ENCODE results near the gene PTPRR.

The PTPRR gene

DNA sequence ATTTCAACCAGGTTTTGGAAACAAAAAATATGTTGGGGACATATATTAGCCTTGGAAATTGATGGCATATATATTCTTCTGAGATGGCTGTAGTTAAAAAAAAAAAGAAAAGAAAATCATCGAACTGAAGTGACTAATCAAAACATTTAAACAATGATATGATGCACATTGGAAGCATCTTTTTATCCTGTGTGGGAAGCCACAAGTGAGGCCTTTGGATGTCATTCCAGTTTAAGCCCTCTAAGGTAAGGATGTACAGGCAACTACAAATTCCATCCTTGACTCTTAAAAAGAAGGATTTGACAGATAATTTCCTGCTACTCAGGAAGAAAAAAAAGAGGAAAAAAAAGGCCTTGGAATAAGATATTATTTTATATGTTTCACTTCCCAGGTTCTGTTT lies 273.7 kb downstream of the PTPRR start:
- Histone ChIP-seq H3K79me2 (ENCODE audit: insufficient read depth, low read length) (no peaks in the 10 kb centered on the region), H3K36me3 (ENCODE audit: insufficient read depth, low read length) (no peaks in the 10 kb centered on the region), H3F3A (ENCODE audit: low read depth) (no peaks in the 10 kb centered on the region), H3K27me3 (ENCODE audit: insufficient read depth, low read length, poor library complexity, severe bottlenecking) (no peaks in the 10 kb centered on the region), H3K9me3 (ENCODE audit: insufficient read depth, low read depth, low read length) (no peaks in the 10 kb centered on the region), H4K20me1 (ENCODE audit: insufficient read depth, low read length, poor library complexity, severe bottlenecking) (no peaks in the 10 kb centered on the region), H3K9me2 (replicated peaks; ENCODE audit: low read depth, low read length) (no peaks in the 10 kb centered on the region), H3K4me2 (ENCODE audit: low read depth, low read length, poor library complexity, severe bottlenecking) (peak overlapping the region; percentile 68), H3K9ac (ENCODE audit: low read depth, low read length, poor library complexity, severe bottlenecking) (no peak overlapping the region), H3K4me1 (ENCODE audit: insufficient read depth, low read length, poor library complexity, severe bottlenecking) (peaks cover 51% of the 10 kb centered on the region), H3K4me3 (ENCODE audit: low read length, poor library complexity, severe bottlenecking) (no peak overlapping the region), H2AFZ (ENCODE audit: low read length) (no peak overlapping the region)
- TF ChIP-seq EZH2phosphoT487 (IDR thresholded peaks at IDR 0.05; ENCODE audit: borderline replicate concordance): no peak
- TF ChIP-seq, protein P1, sequence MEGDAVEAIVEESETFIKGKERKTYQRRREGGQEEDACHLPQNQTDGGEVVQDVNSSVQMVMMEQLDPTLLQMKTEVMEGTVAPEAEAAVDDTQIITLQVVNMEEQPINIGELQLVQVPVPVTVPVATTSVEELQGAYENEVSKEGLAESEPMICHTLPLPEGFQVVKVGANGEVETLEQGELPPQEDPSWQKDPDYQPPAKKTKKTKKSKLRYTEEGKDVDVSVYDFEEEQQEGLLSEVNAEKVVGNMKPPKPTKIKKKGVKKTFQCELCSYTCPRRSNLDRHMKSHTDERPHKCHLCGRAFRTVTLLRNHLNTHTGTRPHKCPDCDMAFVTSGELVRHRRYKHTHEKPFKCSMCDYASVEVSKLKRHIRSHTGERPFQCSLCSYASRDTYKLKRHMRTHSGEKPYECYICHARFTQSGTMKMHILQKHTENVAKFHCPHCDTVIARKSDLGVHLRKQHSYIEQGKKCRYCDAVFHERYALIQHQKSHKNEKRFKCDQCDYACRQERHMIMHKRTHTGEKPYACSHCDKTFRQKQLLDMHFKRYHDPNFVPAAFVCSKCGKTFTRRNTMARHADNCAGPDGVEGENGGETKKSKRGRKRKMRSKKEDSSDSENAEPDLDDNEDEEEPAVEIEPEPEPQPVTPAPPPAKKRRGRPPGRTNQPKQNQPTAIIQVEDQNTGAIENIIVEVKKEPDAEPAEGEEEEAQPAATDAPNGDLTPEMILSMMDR (conservative IDR thresholded peaks at IDR 0.05; ENCODE audit: low read length): no peak

DNA sequence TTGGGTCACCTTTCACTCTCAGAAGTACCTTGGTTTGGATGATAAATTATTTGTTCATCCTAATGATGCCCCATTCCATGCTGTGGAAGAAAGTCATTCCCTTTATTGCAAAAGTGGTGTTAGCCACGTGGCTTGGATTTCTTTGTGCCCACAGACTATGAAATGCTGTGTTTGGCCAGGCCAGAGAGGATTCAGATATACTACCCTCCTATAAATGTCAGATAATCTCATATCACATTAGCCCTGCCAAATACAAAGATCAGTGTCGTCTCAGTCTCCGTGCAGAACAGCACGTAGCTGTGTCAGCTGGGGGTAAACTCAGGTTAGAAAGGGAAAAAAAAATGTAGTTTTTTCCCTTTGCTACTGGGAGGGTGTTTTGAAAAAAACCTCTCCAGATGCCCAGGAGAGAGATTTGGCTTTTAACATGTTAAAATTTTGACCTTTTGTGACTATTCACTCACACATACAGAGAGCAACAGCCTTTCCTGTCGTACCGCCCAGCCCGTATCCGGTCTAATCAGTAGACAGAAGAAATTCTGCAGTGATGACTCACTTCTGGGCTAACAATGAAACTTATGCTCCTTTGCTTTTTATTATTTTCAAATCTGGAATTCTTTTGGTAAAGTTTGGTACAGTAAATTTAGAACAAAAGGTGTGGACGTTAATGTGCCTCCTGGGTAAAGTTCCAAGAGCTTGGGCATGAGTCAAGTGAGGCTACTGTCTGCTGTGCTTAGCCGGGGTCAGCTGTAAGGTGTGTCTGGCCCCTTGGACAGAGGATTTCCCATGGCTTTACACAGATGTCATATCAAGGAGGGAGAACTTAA lies 274.8 kb downstream of the PTPRR start:
- Histone ChIP-seq H3F3A (ENCODE audit: low read depth) (no peaks in the 10 kb centered on the region), H4K20me1 (ENCODE audit: insufficient read depth, low read length, poor library complexity, severe bottlenecking) (no peaks in the 10 kb centered on the region), H3K9me3 (ENCODE audit: insufficient read depth, low read depth, low read length) (no peaks in the 10 kb centered on the region), H3K4me1 (ENCODE audit: insufficient read depth, low read length, poor library complexity, severe bottlenecking) (peaks cover 63% of the 10 kb centered on the region), H3K4me3 (ENCODE audit: low read length, poor library complexity, severe bottlenecking) (peak overlapping the region; percentile 67), H3K79me2 (ENCODE audit: insufficient read depth, low read length) (no peaks in the 10 kb centered on the region), H3K9me2 (replicated peaks; ENCODE audit: low read depth, low read length) (no peaks in the 10 kb centered on the region), H3K36me3 (ENCODE audit: insufficient read depth, low read length) (no peaks in the 10 kb centered on the region), H3K4me2 (ENCODE audit: low read depth, low read length, poor library complexity, severe bottlenecking) (peak overlapping the region; percentile 68), H3K27me3 (ENCODE audit: insufficient read depth, low read length, poor library complexity, severe bottlenecking) (no peaks in the 10 kb centered on the region), H2AFZ (ENCODE audit: low read length) (peak overlapping the region; percentile 17; the same call in 1 of the 2 replicates), H3K9ac (ENCODE audit: low read depth, low read length, poor library complexity, severe bottlenecking) (peak overlapping the region; percentile 61)
- TF ChIP-seq EZH2phosphoT487 (IDR thresholded peaks at IDR 0.05; ENCODE audit: borderline replicate concordance): no peak
- TF ChIP-seq, protein P1 (conservative IDR thresholded peaks at IDR 0.05; ENCODE audit: low read length): no peak

DNA sequence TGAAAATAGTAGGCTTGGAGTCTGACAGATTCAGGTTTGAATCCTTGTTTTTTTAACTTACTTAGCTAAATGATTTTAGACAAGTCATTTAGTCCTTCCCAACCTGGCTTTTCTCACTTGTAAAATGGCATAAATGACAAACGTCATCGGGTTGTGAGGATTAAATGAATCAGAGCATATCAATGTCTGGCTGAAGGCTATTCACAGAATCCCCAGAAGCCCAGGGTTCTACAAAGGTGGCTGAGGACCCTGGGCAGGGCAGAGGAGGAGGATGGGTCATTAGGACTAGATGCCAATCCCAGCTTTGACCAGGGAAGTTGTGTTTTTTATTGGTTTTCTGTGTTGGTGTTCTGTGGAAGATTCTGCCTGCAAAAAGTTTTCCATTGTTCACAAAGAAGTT lies 275.7 kb downstream of the PTPRR start:
- no peaks in the 10 kb centered on the region for H4K20me1 ChIP-seq (ENCODE audit: insufficient read depth, low read length, poor library complexity, severe bottlenecking)
- H3K4me3 ChIP-seq (ENCODE audit: low read length, poor library complexity, severe bottlenecking): peak overlapping the region; percentile 67
- H3K4me1 ChIP-seq (ENCODE audit: insufficient read depth, low read length, poor library complexity, severe bottlenecking): peaks cover 71% of the 10 kb centered on the region
- H3F3A ChIP-seq (ENCODE audit: low read depth): no peaks in the 10 kb centered on the region
- TF ChIP-seq, protein P1 (conservative IDR thresholded peaks at IDR 0.05; ENCODE audit: low read length): no peak
- TF ChIP-seq EZH2phosphoT487 (IDR thresholded peaks at IDR 0.05; ENCODE audit: borderline replicate concordance): no peak
- H3K9me2 ChIP-seq (replicated peaks; ENCODE audit: low read depth, low read length): no peaks in the 10 kb centered on the region
- H3K27me3 ChIP-seq (ENCODE audit: insufficient read depth, low read length, poor library complexity, severe bottlenecking): no peaks in the 10 kb centered on the region
- no peaks in the 10 kb centered on the region for H3K36me3 ChIP-seq (ENCODE audit: insufficient read depth, low read length)
- peak overlapping the region; percentile 68 for H3K4me2 ChIP-seq (ENCODE audit: low read depth, low read length, poor library complexity, severe bottlenecking)
- H3K9me3 ChIP-seq (ENCODE audit: insufficient read depth, low read depth, low read length): no peaks in the 10 kb centered on the region
- H3K9ac ChIP-seq (ENCODE audit: low read depth, low read length, poor library complexity, severe bottlenecking): peak overlapping the region; percentile 61
- 0 out of 2 replicates have a peak overlapping the region, but pooled peaks have one; percentile 17 for H2AFZ ChIP-seq (ENCODE audit: low read length)
- no peaks in the 10 kb centered on the region for H3K79me2 ChIP-seq (ENCODE audit: insufficient read depth, low read length)

Data from Loucy (cell line).